Body of pancreas (tissue), 4 donors: ENCODE measurements around the gene SLC19A1.

Experiments
- POLR2A ChIP-seq, 3 donors: fragments of 450-650 bp; IDR thresholded peaks; one replicate each; pipeline ENCODE4 v1.6.1; 2016; ENCODE audit warnings: antibody characterized with exemption in 3 of 3, mild to moderate bottlenecking in 2 of 3
- TF ChIP-seq, protein P1 (sequence below), 7 experiments: fragments of 450-650 bp in 4 of 7; fragments of 200-600 bp in 3 of 7; sonication (generic) in 3 of 7; IDR thresholded peaks; one replicate each; pipeline ENCODE4 v1.5.1; 2016 to 2019; ENCODE audit warnings: antibody characterized with exemption in 7 of 7

- TF ChIP-seq, protein P1, sequence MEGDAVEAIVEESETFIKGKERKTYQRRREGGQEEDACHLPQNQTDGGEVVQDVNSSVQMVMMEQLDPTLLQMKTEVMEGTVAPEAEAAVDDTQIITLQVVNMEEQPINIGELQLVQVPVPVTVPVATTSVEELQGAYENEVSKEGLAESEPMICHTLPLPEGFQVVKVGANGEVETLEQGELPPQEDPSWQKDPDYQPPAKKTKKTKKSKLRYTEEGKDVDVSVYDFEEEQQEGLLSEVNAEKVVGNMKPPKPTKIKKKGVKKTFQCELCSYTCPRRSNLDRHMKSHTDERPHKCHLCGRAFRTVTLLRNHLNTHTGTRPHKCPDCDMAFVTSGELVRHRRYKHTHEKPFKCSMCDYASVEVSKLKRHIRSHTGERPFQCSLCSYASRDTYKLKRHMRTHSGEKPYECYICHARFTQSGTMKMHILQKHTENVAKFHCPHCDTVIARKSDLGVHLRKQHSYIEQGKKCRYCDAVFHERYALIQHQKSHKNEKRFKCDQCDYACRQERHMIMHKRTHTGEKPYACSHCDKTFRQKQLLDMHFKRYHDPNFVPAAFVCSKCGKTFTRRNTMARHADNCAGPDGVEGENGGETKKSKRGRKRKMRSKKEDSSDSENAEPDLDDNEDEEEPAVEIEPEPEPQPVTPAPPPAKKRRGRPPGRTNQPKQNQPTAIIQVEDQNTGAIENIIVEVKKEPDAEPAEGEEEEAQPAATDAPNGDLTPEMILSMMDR (IDR thresholded peaks at IDR 0.05): no peak
- TF ChIP-seq POLR2A (IDR thresholded peaks at IDR 0.05): no peak
Measured at GRCh38 chr21:45485686-45486442, 56.4 kb downstream of the SLC19A1 start.
